ENCODE measurements around the gene MAP2K5.

Gene MAP2K5

GRCh38 chr15:67818464-67818863, 276.0 kb downstream of the MAP2K5 start (continued):
- TF ChIP-seq ZNF362 (tag by site-specific recombination; IDR thresholded peaks at IDR 0.05) (no peak), ZNF571 (tag by site-specific recombination; IDR thresholded peaks at IDR 0.05) (no peak), ZNF473 (tag by site-specific recombination; IDR thresholded peaks at IDR 0.05) (no peak), ZNF223 (tag by site-specific recombination; IDR thresholded peaks at IDR 0.05) (no peak), ZNF324 (tag by site-specific recombination; IDR thresholded peaks at IDR 0.05) (no peak), ZIC2 (tag by site-specific recombination; IDR thresholded peaks at IDR 0.05) (peak; percentile 67), ZNF623 (tag by site-specific recombination; IDR thresholded peaks at IDR 0.05) (no peak), KLF1 (tag by site-specific recombination; IDR thresholded peaks at IDR 0.05) (no peak), IKZF3 (tag by site-specific recombination; IDR thresholded peaks at IDR 0.05) (no peak)

DNA sequence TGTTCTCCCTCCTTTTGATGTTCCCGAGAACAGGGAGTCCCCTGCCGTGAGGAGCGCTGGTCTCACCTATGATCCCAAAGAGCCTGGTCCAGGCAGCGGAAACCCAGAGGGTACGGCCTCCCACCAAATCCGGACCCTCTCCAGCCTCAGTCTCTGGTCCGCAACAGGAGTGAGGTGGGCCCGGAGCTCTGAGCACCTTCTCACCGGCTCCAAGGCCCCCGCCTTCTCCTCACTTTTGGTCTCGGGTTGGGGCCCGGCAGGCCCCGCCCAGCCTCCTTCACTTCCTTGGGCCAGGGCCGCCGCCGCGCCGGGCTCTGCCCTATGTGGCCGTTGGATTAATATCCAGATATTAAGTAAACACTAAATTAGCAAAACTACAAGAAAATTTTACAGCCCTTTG, 277.1 kb downstream of the MAP2K5 start:
- H3K4me1 ChIP-seq (ENCODE audit: control insufficient read depth, insufficient read depth, low read length), result peaks cover 4% of the 10 kb centered on the region
- H3K9me3 ChIP-seq (ENCODE audit: control insufficient read depth, insufficient read depth, low read depth, low read length), result no peaks in the 10 kb centered on the region
- no peaks in the 10 kb centered on the region for H3K36me3 ChIP-seq (ENCODE audit: control insufficient read depth in 2 of 2, insufficient read depth in 1 of 2, low read length in 2 of 2)
- TF ChIP-seq ZNF610 (tag by site-specific recombination; IDR thresholded peaks at IDR 0.05; ENCODE audit: borderline replicate concordance), result no peak
- TF ChIP-seq ZNF48 (tag by site-specific recombination; IDR thresholded peaks at IDR 0.05), result no peak
- TF ChIP-seq ZNF624 (tag by site-specific recombination; IDR thresholded peaks at IDR 0.05), result no peak
- no peak for TF ChIP-seq KLF10 (tag by site-specific recombination; IDR thresholded peaks at IDR 0.05)
- TF ChIP-seq, protein P1, sequence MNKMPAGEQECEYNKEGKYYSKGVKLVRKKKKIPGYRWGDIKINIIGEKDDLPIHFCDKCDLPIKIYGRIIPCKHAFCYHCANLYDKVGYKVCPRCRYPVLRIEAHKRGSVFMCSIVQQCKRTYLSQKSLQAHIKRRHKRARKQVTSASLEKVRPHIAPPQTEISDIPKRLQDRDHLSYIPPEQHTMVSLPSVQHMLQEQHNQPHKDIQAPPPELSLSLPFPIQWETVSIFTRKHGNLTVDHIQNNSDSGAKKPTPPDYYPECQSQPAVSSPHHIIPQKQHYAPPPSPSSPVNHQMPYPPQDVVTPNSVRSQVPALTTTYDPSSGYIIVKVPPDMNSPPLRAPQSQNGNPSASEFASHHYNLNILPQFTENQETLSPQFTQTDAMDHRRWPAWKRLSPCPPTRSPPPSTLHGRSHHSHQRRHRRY (tag by site-specific recombination; IDR thresholded peaks at IDR 0.05), result no peak
- no peak overlapping the region for H3K4me3 ChIP-seq (ENCODE audit: low read depth, low read length)
- H3K27ac ChIP-seq (ENCODE audit: extremely low read depth, low read depth, low read length), result no peak overlapping the region
- ChIA-PET POLR2A (no interaction called here), CTCF (no interaction called here)

DNA sequence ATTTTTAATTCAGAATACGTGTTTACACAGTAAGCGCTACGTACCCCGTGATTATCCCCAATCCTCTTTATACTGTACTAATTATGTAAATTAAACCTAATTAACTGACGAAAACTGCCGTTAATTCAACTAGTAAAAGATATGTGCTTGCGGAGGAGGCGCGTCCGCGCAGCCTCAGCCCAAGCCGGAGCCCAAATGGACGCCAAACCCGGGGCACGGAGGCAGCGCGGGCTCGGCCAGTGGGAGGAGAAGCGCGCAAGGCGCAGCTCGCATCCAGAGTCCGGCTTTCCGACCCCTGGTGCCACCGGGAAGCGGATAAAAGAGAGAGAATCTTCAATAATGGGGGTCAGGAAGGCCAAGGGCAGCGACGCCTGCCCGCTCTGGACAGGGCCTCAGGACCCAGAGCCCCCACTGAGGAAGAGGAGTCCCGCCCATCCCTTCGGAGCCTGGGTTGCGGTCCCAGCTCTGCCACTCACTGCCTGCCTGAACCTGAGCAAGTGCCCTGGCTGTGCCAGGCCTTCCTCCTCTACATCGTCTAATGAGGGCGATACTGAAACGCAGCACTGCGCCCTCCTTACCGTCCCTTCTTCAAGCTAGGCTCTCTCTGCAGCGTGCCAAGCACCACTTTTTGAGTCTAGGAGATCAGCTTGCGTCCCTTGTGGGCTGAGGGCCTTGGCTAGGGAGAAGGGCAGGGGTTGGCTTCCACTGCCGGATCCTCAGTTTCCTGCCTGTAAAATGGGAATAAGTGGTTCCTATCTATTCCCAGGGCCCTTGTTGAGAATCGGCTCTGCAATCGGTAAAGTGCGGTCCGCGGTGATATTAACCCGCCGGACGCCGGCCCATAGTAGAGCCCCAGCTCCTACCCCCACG, 277.9 kb downstream of the MAP2K5 start:
- TF ChIP-seq ZNF426 (tag by site-specific recombination; IDR thresholded peaks at IDR 0.05) (no peak), ZNF529 (tag by site-specific recombination; IDR thresholded peaks at IDR 0.05; ENCODE audit: insufficient replicate concordance) (no peak), ZNF311 (tag by site-specific recombination; IDR thresholded peaks at IDR 0.05; ENCODE audit: borderline replicate concordance) (no peak), ZNF112 (tag by site-specific recombination; IDR thresholded peaks at IDR 0.05) (no peak), ZNF624 (tag by site-specific recombination; IDR thresholded peaks at IDR 0.05) (no peak), EGR2 (tag by site-specific recombination; IDR thresholded peaks at IDR 0.05; ENCODE audit: low read depth) (no peak), ZNF23 (tag by site-specific recombination; IDR thresholded peaks at IDR 0.05; ENCODE audit: borderline replicate concordance) (no peak), ZNF626 (tag by site-specific recombination; IDR thresholded peaks at IDR 0.05) (no peak), ZNF280C (tag by site-specific recombination; IDR thresholded peaks at IDR 0.05) (no peak), KLF9 (tag by site-specific recombination; IDR thresholded peaks at IDR 0.05; ENCODE audit: low read depth) (no peak), BCL11A (tag by site-specific recombination; IDR thresholded peaks at IDR 0.05; ENCODE audit: low read depth) (no peak), ZNF785 (tag by site-specific recombination; IDR thresholded peaks at IDR 0.05) (no peak), ZNF558 (tag by site-specific recombination; IDR thresholded peaks at IDR 0.05) (no peak), ZNF341 (tag by site-specific recombination; IDR thresholded peaks at IDR 0.05; ENCODE audit: low read depth) (no peak)
- TF ChIP-seq, protein P2, sequence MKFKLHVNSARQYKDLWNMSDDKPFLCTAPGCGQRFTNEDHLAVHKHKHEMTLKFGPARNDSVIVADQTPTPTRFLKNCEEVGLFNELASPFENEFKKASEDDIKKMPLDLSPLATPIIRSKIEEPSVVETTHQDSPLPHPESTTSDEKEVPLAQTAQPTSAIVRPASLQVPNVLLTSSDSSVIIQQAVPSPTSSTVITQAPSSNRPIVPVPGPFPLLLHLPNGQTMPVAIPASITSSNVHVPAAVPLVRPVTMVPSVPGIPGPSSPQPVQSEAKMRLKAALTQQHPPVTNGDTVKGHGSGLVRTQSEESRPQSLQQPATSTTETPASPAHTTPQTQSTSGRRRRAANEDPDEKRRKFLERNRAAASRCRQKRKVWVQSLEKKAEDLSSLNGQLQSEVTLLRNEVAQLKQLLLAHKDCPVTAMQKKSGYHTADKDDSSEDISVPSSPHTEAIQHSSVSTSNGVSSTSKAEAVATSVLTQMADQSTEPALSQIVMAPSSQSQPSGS (tag by site-specific recombination; IDR thresholded peaks at IDR 0.05; ENCODE audit: low read depth), result no peak
- Histone ChIP-seq H3K27ac (ENCODE audit: extremely low read depth, low read depth, low read length) (no peak overlapping the region), H3K4me3 (ENCODE audit: low read depth, low read length) (no peak overlapping the region), H3K9me3 (ENCODE audit: control insufficient read depth, insufficient read depth, low read depth, low read length) (no peaks in the 10 kb centered on the region), H3K4me1 (ENCODE audit: control insufficient read depth, insufficient read depth, low read length) (peaks cover 7% of the 10 kb centered on the region), H3K36me3 (ENCODE audit: control insufficient read depth in 2 of 2, insufficient read depth in 1 of 2, low read length in 2 of 2) (no peaks in the 10 kb centered on the region)
- POLR2A ChIA-PET, result interaction anchor here (0.6 kb wide), 1 partner anchor 35 kb away, joined by 3 read pairs; no protein-coding TSS in a partner anchor
- CTCF ChIA-PET, result interaction anchor here (1.0 kb wide), 1 partner anchor 12 kb away, joined by 4 read pairs; no protein-coding TSS in a partner anchor
